ENCODE data around the gene MAGI1.

DNA sequence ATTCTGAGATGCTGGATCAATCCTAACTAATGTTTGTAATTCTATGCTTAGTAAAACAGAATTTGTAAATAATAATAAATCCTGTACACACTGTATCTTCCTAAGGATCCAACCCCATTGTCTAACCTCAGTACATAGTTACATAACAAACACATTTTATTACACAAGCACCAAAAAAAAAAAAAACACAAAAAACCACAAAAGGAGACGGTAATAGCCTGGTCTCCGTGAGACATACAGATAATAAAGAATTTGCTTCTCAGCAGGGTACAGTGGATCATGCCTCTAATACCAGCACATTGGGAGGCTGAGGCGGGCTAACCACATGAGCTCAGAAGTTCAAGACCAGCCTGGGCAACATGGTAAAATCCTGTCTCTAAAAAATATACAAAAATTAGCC is 558.7 kb downstream of the MAGI1 start:
- TF ChIP-seq, protein P1, sequence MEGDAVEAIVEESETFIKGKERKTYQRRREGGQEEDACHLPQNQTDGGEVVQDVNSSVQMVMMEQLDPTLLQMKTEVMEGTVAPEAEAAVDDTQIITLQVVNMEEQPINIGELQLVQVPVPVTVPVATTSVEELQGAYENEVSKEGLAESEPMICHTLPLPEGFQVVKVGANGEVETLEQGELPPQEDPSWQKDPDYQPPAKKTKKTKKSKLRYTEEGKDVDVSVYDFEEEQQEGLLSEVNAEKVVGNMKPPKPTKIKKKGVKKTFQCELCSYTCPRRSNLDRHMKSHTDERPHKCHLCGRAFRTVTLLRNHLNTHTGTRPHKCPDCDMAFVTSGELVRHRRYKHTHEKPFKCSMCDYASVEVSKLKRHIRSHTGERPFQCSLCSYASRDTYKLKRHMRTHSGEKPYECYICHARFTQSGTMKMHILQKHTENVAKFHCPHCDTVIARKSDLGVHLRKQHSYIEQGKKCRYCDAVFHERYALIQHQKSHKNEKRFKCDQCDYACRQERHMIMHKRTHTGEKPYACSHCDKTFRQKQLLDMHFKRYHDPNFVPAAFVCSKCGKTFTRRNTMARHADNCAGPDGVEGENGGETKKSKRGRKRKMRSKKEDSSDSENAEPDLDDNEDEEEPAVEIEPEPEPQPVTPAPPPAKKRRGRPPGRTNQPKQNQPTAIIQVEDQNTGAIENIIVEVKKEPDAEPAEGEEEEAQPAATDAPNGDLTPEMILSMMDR (conservative IDR thresholded peaks at IDR 0.05; ENCODE audit: low read length), result no peak
- no peak for TF ChIP-seq EZH2phosphoT487 (IDR thresholded peaks at IDR 0.05; ENCODE audit: borderline replicate concordance)

Data from Loucy (cell line).